Activated T-helper 1 cell treated with anti-CD3 and anti-CD28 coated beads, Interleukin-2, amount 50 U/mL, for 16 hours (primary cell): ENCODE results near the gene PPARG.

Experiments used
- DNase-seq, 2 donors: peaks; one replicate each; pipeline ENCODE4 v3.0.0-alpha.2; 2020; ENCODE audit warnings: low read depth in 1 of 2, low spot score in 1 of 2

PPARG gene

DNA sequence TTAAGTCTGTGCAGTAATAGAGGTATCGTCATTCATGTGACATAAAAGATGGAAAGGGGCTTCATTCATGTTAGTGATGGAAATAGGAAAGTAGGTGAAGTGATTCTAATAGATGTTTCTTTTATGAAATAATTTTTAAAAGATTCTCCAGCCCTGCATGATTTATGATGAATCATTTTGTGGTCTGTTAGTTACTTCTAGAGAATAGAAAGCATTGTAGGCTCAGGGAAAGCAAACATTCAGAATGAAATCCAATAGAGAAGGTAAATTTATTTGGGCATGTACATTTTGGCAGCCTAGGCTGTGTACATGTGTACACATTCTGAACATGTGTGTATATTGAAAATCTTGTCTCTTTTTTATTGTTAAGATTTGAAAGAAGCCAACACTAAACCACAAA is 23.1 kb downstream of the PPARG start:
- no peak for DNase-seq

DNA sequence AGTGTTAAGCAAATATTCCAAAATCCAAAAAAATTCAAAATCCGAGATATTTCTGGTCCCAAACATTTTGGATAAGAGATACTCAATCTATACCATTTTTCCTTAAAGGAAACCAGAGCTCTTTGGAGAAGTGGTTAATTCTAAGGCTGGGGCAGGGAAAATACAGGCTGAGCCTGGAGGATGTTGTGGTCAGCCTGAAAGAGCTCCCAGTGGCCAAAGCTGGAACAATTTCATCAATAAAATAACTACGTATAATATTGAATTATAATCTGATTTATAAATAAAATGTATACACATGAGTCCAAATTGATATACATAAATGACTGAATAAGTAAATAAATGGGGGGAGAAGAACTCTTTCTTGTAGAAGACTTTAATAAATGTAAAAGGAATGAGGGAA is 24.6 kb downstream of the PPARG start:
- DNase-seq = no peak

DNA sequence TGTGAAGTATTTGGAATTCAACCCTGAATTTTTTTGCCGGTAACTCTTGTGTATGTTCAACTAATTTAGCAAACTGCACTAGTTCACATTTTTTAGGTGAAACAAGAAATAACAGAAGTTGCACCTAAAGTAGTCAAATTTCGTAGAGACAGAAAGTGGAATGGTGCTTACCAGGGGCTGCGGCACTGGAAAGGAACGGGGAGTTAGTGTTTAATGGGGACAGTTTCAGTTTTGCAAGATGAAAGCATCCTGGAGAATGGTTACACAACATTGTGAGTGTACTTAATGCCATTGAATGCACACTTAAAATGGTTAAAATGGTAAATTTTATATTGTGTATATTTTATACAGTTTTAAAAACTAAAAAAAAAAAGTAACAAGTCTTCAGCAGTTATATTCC is 27.4 kb downstream of the PPARG start:
- DNase-seq = no peak

DNA sequence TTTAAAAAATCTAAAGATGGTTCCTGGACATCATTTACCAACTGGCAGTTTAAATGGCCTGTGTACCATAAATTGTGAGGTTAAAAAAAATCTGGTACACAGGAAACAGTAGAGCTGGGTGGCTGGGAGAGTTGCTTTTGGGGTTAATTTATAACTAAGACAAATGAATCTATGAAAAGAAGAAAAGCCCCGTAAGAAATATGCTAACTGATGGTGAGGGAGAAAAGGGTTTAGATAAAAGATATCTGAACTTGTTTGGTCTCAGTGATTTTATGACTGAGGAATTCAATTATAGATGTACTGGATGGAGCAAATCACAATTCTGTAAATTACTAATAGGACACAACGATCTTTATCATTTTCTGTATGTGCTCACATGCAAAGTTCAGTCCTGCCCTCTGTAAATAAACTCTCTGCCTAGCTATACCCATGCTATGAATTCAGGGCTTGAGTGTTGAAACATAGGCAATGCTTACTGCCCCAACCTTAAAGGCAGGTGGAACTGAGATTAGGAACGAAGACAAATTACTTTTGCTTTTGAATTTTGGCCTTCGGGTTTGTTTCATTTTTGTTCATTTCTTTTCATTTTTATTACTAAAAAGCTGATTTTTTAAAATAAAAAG is 28.0 kb downstream of the PPARG start:
- DNase-seq = no peak

DNA sequence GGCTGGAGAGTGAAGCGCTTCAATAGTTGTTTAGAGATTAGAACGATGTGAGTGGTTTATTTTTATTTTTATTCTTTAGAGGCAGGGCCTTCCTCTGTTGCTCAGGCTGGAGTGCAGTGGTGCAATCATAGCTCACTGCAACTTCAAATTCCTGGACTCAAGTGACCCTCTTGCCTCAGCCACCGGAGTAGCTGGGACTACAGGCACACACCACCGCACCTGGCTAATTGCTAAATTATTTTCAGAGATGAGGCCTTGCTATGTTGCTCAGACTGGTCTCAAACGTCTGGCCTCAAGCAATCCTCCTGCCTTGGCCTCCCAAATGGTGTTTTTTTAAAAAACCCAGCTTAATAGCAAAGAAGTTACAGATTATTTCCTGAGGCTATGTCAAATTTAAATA is 29.0 kb downstream of the PPARG start:
- DNase-seq = no peak

DNA sequence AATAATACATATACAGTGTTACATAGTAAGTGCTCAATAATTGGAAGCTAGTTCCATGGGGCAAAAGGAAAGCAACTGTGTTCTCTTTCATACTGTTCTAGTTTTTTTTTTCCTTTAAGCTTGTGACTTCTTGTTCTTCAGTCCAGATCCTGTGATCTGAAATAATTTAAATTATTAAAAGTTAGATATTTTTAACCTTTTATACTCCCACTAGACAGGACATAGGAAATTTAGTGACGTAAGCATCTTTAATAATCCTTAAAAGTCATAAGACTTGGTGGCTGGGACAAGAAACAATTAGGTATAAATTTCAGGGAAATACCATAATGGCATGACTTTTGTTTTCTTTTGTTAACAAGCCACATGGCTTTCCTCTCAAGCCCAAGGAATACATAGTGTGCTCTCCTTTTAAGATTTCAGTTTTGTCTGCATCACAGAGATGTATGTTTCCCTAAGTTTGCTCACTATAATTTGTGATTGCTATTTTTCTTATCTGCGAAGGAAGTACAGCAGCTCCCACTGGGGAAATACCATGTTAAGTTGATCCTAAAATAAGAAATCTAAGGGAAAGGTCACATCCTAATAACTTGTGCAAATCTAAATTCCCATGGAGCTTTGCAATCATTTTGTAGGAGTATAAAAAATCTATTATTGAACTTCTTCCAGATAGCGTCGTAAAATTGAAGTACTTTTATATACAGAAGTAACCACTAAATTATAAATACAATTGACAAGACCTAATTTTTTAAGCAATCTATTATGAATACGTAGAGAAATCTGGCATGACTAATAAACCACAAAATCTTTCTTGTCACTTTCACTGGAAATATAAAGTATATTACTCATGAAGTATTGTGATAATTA is 30.1 kb downstream of the PPARG start:
- no peak for DNase-seq

DNA sequence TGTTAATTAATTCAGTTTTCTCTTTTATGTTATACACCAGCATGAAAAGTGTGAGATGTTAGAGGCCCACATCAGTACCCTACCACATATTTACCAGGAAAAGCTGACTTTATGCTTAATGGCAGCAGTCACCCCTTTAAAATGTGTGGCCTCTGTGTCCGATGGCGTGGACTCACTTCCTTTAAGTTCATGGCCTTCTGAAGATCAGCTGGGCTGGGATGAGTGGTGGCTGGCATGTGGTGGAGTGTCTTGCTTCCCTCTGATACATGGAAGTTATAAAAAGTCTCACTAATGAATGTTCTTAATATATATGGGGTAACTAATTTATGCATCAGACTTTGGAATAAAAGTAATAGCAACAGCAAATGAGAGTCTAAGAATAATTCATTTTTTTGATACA is 32.1 kb downstream of the PPARG start:
- DNase-seq = no peak

DNA sequence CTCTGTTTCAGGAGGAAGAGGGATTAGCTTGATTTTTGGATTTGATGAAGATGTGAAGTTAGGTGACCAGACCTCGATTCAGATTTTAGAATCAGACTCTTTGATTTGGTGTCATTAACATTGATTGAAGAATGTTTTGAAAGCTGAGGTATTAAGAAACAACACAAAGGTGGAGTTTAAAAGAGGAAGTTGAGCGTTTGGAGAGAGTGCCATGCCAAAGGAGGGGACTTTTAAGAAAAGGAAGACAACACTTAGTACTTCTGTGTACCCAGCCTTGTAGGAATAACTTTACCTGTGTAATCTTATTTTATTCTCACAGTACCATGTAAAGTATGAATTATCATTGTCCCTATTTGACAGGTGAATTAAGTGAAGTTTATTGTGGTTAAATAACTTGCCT is 34.4 kb downstream of the PPARG start:
- no peak for DNase-seq

DNA sequence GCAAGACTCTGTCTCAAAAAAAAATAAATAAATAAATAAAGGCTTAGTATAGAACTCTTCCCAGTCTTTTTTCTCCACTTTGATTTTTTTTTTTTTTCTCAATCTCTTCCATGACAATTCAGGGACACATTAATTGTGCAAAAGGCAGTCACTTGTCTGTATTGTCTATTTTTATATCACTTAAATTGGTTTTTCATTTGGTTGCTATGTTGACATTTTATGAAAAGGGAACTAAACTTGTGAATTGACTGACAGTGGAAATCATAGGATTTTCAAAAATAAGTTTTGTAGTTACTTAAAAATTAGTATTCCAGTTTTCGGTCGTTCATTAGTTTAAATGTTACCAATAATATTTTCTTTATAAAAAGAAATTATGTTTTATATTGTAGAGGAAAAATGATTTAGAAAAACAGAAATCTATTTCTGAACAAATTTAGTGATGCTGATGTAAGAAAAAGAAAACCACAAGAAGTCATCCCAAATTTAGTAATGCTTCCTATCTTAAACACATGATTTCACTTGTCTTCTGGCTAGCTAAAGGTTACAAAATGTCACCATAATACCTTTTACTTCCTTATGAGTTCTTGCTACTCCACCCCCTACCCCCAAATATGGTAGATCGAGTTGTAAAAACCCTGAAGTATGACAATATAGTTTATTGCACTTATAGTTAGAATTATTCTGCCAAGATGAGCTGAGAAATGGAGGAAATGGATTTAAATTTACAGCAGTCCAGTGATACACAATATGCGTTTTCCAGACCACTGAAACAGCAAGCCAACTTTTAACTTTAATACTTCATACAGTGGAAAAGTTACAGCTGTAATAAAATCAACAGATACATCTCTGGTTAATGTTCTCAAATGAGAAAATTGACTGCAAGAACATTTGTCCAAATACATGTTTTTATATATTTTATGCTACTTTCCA is 37.0 kb downstream of the PPARG start:
- no peak for DNase-seq

DNA sequence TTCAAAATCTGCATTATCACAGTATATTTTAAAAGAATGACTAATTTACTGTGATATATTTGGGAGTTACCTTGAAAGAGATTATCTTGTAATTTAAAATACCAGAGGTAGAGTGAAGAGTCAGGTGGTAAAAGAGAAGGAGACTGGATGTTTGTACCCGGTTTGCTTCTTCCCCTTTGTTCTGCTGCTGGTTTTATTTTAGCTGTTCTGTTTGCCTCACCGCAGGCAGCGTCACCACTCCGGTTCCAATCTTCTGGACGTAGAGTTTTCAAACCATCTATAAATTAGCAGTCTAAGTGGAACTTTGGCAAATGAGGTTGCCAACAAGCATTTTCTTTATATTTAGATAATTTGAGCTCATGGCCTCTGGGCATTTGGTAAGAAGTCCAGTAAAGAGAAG is 38.2 kb downstream of the PPARG start:
- DNase-seq = no peak

DNA sequence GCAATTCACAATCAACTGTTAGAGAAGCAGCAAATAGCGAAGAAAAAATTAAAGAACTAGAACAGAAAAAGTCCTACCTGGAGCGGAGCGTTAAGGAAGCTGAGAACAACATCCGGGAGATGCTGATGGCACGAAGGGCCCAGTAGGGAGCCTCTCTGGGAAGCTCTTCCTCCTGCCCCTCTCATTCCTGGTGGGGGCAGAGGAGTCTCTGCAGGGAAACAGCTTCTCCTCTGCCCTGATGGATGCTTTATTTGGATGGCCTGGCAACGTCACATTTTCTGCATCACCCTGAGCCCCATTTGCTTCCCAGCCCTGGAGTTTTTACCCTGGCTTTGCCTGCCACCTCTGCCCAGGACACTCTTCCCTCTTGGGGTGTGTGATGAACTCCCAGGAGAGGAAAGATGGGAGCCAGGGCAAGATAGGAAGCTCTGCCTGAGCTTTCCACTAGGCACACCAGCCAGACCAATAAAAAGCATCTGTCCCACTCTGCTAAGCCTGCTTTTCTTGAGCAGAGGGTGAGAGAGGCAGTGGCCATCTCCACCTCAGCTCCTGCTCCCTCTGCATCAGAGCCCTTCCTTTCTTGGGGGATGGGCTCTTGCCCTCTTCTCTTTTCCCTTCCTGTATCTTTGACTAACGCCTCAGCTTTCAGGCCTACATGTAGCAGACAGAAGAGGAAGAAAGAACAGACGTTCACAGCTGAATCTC is 39.4 kb downstream of the PPARG start:
- DNase-seq = no peak

DNA sequence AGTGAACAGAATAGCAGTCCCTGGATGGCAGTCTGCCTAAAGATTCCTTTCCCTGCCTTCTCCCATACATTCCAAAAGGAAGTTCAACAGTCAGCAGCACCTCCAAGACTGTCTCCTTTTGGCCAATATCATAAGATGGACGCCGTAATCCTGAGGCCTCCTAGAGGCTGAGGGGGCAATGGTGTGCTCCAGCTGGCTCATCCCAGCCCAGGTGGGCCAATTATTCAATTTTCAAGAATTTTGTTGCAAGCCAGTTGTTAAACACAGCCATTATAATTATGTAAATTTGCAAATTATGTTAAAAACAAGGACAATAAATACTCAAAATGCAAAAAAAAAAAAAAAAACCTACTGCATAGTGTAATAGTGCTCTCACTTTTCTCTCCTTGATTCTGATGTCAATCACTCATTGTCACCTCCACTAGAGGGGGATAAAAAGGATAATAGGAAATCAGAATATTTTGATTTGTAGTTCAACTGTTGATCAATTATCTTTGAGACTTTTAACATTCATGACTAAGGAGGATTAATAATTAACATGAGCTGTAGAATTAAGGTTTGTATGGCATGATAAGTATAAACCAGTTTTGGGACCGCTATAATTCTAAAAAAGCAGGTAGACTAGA is 40.1 kb downstream of the PPARG start:
- DNase-seq = no peak

DNA sequence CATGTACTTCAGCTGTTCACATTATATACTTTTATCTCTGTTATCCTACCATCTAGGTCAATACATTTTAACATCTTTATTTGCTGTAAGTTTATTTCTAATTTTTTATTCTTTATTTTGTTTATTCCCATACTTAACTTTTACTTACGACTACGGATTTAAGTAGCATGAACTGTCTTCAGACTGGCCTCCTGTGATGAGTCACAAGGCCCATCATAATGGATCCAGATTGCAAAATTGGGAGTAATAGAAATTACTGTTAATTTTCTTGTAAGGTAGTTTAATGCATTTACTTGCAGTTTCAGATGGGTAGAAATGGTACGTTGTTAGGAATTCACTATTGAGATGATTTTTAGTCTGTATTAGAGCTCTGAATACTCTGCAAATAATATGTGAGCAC is 45.9 kb downstream of the PPARG start:
- no peak for DNase-seq

DNA sequence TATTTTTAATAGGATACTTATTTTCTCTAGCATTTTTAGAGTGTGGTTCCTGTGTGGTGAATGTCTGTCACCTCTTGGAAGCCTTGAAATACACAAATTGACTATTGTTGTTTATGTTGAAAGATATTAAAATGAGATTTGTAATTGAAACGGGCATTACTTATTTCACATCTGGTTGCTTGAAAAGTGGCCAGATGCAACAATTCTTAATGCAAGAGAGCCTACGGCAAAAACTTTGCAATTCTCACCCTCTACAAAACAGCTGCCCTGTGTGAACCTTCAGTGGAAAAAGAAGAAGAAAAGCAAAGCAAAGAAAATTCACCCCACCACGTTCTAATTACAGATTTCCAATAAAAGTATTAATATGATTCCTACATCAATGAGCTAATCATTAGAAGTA is 46.6 kb downstream of the PPARG start:
- no peak for DNase-seq

DNA sequence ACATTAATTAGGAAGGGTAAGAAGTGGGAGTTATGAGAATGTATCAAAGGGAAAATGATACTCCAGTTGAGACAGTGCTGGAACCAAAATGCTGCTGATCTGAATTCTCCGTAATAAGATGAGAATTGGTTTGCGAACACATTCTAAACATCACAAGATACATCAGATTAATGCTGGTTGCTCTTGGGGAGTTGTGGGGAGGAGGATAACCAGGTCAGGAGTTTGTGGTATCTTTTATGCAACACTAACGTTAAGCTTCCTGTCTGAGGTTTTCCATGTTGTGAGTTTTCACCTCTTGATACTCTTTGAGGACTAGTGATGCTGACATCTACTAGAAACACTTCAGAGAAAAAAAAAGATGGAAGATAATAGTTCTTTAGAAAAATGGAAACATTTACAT is 47.2 kb downstream of the PPARG start:
- no peak for DNase-seq

DNA sequence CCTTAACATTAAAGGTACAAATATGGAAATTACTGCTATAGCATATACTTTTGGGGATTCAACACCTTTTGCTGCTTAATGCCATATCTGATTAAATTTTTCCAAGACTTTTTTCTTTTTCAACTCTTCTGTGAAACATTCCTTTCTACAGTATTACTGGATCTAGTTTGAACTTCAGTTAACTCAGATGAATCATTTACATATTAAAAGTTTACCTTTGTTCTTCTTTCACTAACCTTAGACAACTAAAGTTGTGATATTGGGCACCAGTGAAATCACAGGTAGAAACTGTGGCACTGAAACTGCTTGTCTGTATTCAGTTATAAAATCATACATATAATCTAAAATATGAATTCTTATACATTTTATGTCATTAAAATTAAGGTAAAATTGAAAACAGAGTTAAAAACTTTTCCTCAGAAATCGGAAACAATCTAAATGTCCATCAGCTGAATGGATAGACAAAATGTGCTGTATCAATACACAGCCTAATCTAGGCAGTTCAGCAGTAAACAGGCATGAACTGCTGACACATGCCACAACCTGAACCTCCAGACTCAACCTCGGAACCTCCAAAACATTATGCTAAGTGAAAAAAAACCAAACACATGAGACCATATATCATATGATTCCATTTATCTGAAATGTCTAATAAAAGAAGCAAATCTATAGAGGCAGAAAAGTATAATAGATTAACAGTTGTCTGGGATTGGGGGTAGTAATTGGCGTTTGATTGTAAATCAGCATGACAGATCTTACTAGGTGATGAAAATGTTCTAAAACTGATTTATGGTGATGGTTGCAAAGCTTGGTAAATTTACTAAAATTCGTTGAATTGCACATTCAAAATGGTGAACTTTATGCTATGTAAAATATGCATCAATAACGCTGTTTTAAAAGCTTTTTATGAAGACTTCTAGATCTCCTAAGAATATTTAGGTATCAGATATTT is 50.0 kb downstream of the PPARG start:
- no peak for DNase-seq

DNA sequence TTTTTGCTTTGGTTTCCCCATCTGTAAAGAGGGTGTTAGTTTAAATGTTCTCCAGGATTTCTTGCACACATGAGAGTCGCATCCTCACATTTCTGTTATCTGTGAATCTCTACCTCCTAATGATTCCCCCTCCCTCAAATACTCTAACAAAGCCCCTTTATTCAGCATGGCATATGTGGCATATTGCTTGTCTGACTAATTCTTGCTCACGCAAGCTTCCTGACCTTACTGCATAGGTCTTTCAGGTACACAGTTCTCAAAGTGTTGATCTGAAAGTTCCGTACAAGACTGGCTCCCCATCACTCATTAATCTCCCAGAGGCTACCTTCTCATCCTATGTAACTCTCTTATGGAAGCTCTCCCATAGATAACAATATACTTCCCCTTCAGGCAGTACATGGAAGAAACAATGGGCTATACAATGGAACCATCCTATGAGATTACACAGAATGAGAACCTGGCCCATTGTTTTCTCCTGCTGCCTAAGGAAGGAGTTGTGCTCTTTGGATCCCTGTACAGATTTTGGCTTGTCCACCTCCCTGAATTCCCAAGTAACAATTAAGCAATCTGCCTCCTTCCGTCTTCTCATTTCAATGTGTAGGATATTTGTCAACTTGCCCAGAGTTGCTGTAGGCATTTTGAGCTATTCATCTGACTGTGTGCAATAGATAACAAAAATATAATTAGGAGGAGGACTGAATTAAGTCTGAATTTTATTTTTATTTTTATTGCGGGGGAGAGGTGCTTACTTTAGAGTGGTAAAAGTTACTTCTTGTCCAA is 51.0 kb downstream of the PPARG start:
- DNase-seq = no peak

DNA sequence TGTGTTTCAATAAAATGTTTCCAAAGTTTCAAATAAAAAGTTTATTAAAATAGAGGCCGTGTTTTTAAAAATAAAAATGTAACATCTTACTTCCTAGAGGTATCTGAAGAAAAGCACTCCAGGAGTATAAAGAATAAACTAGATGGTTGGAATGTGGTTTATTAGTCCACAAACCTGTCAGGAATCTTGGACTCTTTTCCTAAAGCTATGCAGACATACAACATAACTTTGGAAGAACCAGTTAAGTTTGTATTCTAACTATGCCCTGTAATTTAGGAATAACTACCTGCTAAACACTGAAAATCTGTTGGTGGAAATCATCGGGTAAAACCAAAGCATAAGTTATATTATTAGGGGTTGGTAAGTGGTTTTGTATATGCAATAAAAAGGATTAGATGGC is 51.6 kb downstream of the PPARG start:
- DNase-seq = no peak

DNA sequence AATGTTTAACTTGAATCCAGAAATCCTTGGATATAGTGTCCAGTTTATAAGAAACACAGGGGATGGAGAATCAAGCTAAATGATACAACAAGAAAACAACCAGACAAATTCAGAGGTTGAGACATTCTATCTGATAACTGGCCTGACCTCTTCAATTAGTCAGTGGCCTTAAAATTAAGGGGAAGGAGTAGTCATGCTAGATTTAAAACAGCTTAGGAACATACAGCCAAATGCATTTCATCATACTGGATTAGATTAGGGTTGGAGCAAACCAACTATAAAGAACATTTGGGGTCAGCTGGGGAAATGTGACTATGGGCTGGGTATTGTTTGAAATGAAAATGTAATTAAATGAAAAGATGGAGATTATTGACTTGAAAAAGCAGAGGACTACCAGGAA is 53.3 kb downstream of the PPARG start:
- DNase-seq = no peak
